ENCODE measurements around the gene MSANTD1. TPM values are rescaled to one million over a fixed set of nuclear protein-coding genes. Genes with fewer than 3 reads are reported as not detected.

Gene MSANTD1
- total RNA-seq, 1 donor from 2014 or later = 1.6 TPM

DNA sequence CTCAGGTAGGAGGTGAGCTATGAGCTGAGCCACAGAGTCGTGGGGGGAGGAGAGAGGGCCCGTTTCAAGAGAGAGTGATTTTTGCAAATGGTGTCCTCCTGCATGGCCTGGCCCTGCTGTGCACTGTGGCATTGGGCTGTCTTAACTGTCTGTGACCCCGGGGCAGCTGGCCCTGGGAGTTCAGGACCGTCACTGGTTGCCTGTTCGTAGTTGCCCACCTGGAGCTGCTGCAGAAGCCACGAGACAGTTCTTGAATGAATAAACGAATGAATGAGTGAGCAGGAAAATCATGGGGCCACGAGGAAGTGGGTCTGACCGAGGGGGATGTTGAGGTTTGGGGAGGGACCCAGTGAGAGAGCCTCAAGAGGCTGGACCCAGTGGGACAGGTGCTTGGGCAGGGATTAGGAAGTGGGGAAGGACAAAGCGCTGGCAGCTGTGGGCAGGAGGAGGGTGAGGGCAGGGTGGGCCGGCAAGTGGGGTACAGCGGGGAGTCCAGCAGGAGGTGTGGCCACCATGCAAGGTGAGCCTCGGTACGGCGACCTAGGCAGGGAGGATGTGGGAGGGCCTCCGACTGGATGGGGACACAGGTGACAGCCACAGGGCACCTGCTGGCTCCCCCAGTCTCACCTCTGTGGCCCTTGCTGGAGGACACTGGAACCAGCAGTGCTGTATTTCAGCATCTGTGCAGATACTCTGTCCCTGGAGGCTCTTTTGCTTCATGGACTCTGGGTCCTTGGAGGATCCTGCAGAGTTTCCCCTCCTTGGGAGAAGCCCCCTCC lies 54.0 kb downstream of the MSANTD1 start:
- no peak overlapping the region for H3K4me3 ChIP-seq (ENCODE audit: insufficient read depth, low read depth, low read length)
- peaks cover 15% of the 10 kb centered on the region for H3K4me1 ChIP-seq (ENCODE audit: insufficient read depth, low read length)
- H3K4me3 Mint-ChIP-seq (ENCODE audit: unreplicated experiment) = no peak overlapping the region
- H2AFZ ChIP-seq (ENCODE audit: low read depth, low read length) = no peak overlapping the region
- peaks cover 7% of the 10 kb centered on the region for H3K27me3 Mint-ChIP-seq (ENCODE audit: low read depth, unreplicated experiment)
- H4K20me1 ChIP-seq (ENCODE audit: insufficient read depth, low read length) = peaks cover 98% of the 10 kb centered on the region
- FAIRE-seq = no peak
- DNase-seq (ENCODE audit: low read depth) = no peak
- H3K9me3 ChIP-seq (ENCODE audit: insufficient read depth, low read depth, low read length) = no peaks in the 10 kb centered on the region
- no peak overlapping the region for H3K27ac Mint-ChIP-seq (ENCODE audit: unreplicated experiment)
- H3K9me3 Mint-ChIP-seq (ENCODE audit: unreplicated experiment) = peaks cover 1% of the 10 kb centered on the region
- no peaks in the 10 kb centered on the region for H3K36me3 Mint-ChIP-seq (ENCODE audit: low read depth, unreplicated experiment)
- no peaks in the 10 kb centered on the region for H3K27me3 ChIP-seq (ENCODE audit: insufficient read depth, low read length)
- H3K36me3 ChIP-seq (ENCODE audit: insufficient read depth, low read length) = no peaks in the 10 kb centered on the region
- no peak overlapping the region for H3K4me2 ChIP-seq (ENCODE audit: low read length)
- no peak overlapping the region for H3K9ac ChIP-seq (ENCODE audit: low read length)
- peaks cover 25% of the 10 kb centered on the region for H3K4me1 Mint-ChIP-seq (ENCODE audit: low read depth, unreplicated experiment)
- TF ChIP-seq EZH2 (IDR thresholded peaks at IDR 0.05; ENCODE audit: insufficient read depth, low read length) = no peak
- TF ChIP-seq, protein P1, sequence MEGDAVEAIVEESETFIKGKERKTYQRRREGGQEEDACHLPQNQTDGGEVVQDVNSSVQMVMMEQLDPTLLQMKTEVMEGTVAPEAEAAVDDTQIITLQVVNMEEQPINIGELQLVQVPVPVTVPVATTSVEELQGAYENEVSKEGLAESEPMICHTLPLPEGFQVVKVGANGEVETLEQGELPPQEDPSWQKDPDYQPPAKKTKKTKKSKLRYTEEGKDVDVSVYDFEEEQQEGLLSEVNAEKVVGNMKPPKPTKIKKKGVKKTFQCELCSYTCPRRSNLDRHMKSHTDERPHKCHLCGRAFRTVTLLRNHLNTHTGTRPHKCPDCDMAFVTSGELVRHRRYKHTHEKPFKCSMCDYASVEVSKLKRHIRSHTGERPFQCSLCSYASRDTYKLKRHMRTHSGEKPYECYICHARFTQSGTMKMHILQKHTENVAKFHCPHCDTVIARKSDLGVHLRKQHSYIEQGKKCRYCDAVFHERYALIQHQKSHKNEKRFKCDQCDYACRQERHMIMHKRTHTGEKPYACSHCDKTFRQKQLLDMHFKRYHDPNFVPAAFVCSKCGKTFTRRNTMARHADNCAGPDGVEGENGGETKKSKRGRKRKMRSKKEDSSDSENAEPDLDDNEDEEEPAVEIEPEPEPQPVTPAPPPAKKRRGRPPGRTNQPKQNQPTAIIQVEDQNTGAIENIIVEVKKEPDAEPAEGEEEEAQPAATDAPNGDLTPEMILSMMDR (IDR thresholded peaks at IDR 0.05; ENCODE audit: insufficient read depth, low read depth, low read length) = no peak
- no peak overlapping the region for H3K27ac ChIP-seq (ENCODE audit: low read depth, low read length)
- peaks cover 88% of the 10 kb centered on the region for H3K79me2 ChIP-seq (ENCODE audit: insufficient read depth, low read length)

DNA sequence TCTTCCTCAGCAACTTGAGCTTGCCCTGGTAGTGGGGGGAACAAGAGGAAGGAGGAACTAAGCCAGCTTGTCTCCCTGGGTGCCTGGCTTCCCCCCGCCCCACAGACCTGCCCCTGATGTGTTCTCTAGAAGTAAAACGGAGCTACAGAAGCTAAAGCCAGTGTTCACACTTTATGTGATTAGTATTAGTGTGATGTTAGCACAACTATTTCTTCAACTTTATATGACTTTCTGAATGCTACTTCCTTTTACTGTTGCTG lies 54.5 kb downstream of the MSANTD1 start:
- Histone ChIP-seq H3K4me3 (ENCODE audit: insufficient read depth, low read depth, low read length) (no peak overlapping the region), H3K9me3 (ENCODE audit: insufficient read depth, low read depth, low read length) (no peaks in the 10 kb centered on the region), H3K27ac (ENCODE audit: low read depth, low read length) (no peak overlapping the region), H4K20me1 (ENCODE audit: insufficient read depth, low read length) (peaks cover 99% of the 10 kb centered on the region), H3K79me2 (ENCODE audit: insufficient read depth, low read length) (peaks cover 88% of the 10 kb centered on the region), H3K27me3 (ENCODE audit: insufficient read depth, low read length) (no peaks in the 10 kb centered on the region), H2AFZ (ENCODE audit: low read depth, low read length) (no peak overlapping the region), H3K4me1 (ENCODE audit: insufficient read depth, low read length) (peaks cover 15% of the 10 kb centered on the region), H3K9ac (ENCODE audit: low read length) (no peak overlapping the region), H3K4me2 (ENCODE audit: low read length) (no peak overlapping the region), H3K36me3 (ENCODE audit: insufficient read depth, low read length) (no peaks in the 10 kb centered on the region)
- Mint-ChIP-seq H3K4me3 (ENCODE audit: unreplicated experiment) (no peak overlapping the region), H3K4me1 (ENCODE audit: low read depth, unreplicated experiment) (peaks cover 25% of the 10 kb centered on the region), H3K36me3 (ENCODE audit: low read depth, unreplicated experiment) (no peaks in the 10 kb centered on the region), H3K27me3 (ENCODE audit: low read depth, unreplicated experiment) (peaks cover 11% of the 10 kb centered on the region), H3K27ac (ENCODE audit: unreplicated experiment) (no peak overlapping the region), H3K9me3 (ENCODE audit: unreplicated experiment) (peaks cover 1% of the 10 kb centered on the region)
- TF ChIP-seq, protein P1 (IDR thresholded peaks at IDR 0.05; ENCODE audit: insufficient read depth, low read depth, low read length) = no peak
- no peak for TF ChIP-seq EZH2 (IDR thresholded peaks at IDR 0.05; ENCODE audit: insufficient read depth, low read length)
- no peak for DNase-seq (ENCODE audit: low read depth)
- FAIRE-seq = no peak
